HFFc6 (cell line): ENCODE data around the gene HGS. TPM values are rescaled to one million over a fixed set of nuclear protein-coding genes. Genes with fewer than 3 reads are reported as not detected.

Source experiments
- DNase-seq: peaks from one replicate; pipeline ENCODE4 v3.0.0-alpha.2; 2018
- H3K27ac Mint-ChIP-seq: 2 replicates; pipeline ENCODE4 v1.8.0; 2020; ENCODE audit warnings: mild to moderate bottlenecking, mixed read lengths
- H3K27me3 Mint-ChIP-seq: 2 replicates; pipeline ENCODE4 v1.8.0; 2021; ENCODE audit warnings: mild to moderate bottlenecking, moderate library complexity, mixed read lengths; ENCODE audit not compliant: insufficient read depth
- H3K36me3 Mint-ChIP-seq: 2 replicates; pipeline ENCODE4 v1.8.0; 2021; ENCODE audit warnings: low read depth, mixed read lengths
- H3K4me1 Mint-ChIP-seq: 2 replicates; pipeline ENCODE4 v1.8.0; 2020; ENCODE audit warnings: low read depth, mixed read lengths
- H3K4me3 Mint-ChIP-seq: 2 replicates; pipeline ENCODE4 v1.8.0; 2020; ENCODE audit warnings: mild to moderate bottlenecking, moderate library complexity, mixed read lengths
- H3K9me3 Mint-ChIP-seq: 2 replicates; pipeline ENCODE4 v1.8.0; 2020; ENCODE audit warnings: mild to moderate bottlenecking, mixed read lengths
- CTCF ChIP-seq: fragments of 200-600 bp; sonication (generic); IDR thresholded peaks from 2 replicates; pipeline ENCODE4 v1.5.0; 2021; ENCODE audit warnings: antibody characterized with exemption, mild to moderate bottlenecking
- total RNA-seq, 6 experiments: library from RNA; stranded (reverse); fragmentation: NEBNext Ultra II Directional; extraction: Animal tissue kit (Norgen Biotek cat#: 25700); gene quantifications; 2 replicates in 1 of 6; 3 replicates in 5 of 6; pipeline ENCODE4 v1.2.3, GENCODE V29; 2021

HGS gene
- total RNA-seq, 6 experiments from 2014 or later: 106 to 127 (median 116) TPM

GRCh38 chr17:81720267-81721071, 36.7 kb downstream of the HGS start:
- Mint-ChIP-seq H3K36me3 (no peaks in the 10 kb centered on the region; the same call in 1 of the 2 replicates), H3K4me1 (peaks cover 13% of the 10 kb centered on the region; the same call in 1 of the 2 replicates)

GRCh38 chr17:81722184-81723120, 38.6 kb downstream of the HGS start:
- Mint-ChIP-seq H3K4me3 (no peak overlapping the region), H3K27ac (no peak overlapping the region; the same call in 1 of the 2 replicates)
- no peak for DNase-seq

More at GRCh38 chr17:81720267-81721071, 36.7 kb downstream of the HGS start:
- H3K4me3 Mint-ChIP-seq: no peak overlapping the region
- H3K27me3 Mint-ChIP-seq: peaks cover 3% of the 10 kb centered on the region; the same call in 1 of the 2 replicates
- TF ChIP-seq CTCF: no peak
- no peak overlapping the region for H3K27ac Mint-ChIP-seq
- DNase-seq: no peak
- no peaks in the 10 kb centered on the region for H3K9me3 Mint-ChIP-seq

DNA sequence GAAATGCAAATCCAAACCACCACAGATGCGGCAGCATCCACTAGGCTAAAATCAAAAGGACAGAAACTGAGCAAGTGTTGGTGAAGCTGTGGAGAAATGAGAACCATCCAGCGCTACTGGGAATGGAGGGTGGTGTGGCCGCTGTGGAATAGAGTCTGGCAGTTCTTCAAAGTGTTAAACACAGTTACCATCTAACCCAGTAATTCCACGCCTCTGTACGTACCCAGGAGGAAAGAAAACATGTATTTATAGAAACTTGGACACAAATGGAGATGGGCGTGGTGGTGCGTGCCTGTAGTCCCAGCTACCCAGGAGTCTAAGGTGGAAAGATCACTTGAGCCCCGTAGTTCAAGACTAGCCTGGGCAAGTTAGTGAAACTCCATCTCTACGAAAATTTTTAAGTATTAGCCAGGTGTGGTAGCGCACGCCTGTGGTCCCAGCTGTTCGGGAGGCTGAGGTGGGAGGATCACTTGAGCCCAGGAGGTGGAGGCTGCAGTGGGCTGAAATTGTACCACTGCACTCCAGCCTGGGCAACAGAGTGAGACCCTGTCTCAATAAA, 39.9 kb downstream of the HGS start:
- TF ChIP-seq CTCF: no peak
- peaks cover 4% of the 10 kb centered on the region for H3K27me3 Mint-ChIP-seq
- no peak for DNase-seq

More at GRCh38 chr17:81722184-81723120, 38.6 kb downstream of the HGS start:
- H3K36me3 Mint-ChIP-seq: no peaks in the 10 kb centered on the region; the same call in 1 of the 2 replicates
- peaks cover 4% of the 10 kb centered on the region for H3K27me3 Mint-ChIP-seq
- H3K9me3 Mint-ChIP-seq: no peaks in the 10 kb centered on the region
- H3K4me1 Mint-ChIP-seq: peaks cover 13% of the 10 kb centered on the region; the same call in 1 of the 2 replicates
- no peak for TF ChIP-seq CTCF

GRCh38 chr17:81725439-81725838, 41.6 kb downstream of the HGS start:
- Mint-ChIP-seq H3K27ac (no peak overlapping the region), H3K9me3 (no peaks in the 10 kb centered on the region), H3K36me3 (no peaks in the 10 kb centered on the region), H3K4me1 (peaks cover 13% of the 10 kb centered on the region; the same call in 1 of the 2 replicates), H3K27me3 (peaks cover 4% of the 10 kb centered on the region), H3K4me3 (no peak overlapping the region)
- DNase-seq: no peak
- no peak for TF ChIP-seq CTCF

More for the DNA sequence above, 39.9 kb downstream of the HGS start:
- no peak overlapping the region for H3K27ac Mint-ChIP-seq
- no peak overlapping the region for H3K4me3 Mint-ChIP-seq
- no peaks in the 10 kb centered on the region for H3K9me3 Mint-ChIP-seq
- no peaks in the 10 kb centered on the region; the same call in 1 of the 2 replicates for H3K36me3 Mint-ChIP-seq
- peaks cover 13% of the 10 kb centered on the region; the same call in 1 of the 2 replicates for H3K4me1 Mint-ChIP-seq

- peaks cover 4% of the 10 kb centered on the region for H3K27me3 Mint-ChIP-seq
- no peak for DNase-seq
- H3K9me3 Mint-ChIP-seq: no peaks in the 10 kb centered on the region
- no peak overlapping the region for H3K4me3 Mint-ChIP-seq
- H3K27ac Mint-ChIP-seq: no peak overlapping the region
- H3K36me3 Mint-ChIP-seq: no peaks in the 10 kb centered on the region
- H3K4me1 Mint-ChIP-seq: peaks cover 17% of the 10 kb centered on the region
- no peak for TF ChIP-seq CTCF
Observed at GRCh38 chr17:81726004-81726403, 42.2 kb downstream of the HGS start.
